GM12891 (cell line): ENCODE measurements around the gene PEX3.

Source experiments
- DNase-seq: peaks from one replicate; pipeline ENCODE4 v3.0.0; 2011; ENCODE audit warnings: low spot score; ENCODE audit not compliant: insufficient read length
- FAIRE-seq: peaks from 2 replicates; lab custom pipeline; 2011; peaks lifted over from hg19 to GRCh38; lab: Jason Lieb, UNC
- PAX5 ChIP-seq: IDR thresholded peaks from 2 replicates; pipeline ENCODE4 v1.6.1; 2011; ENCODE audit warnings: low read length, moderate library complexity, mild to moderate bottlenecking; ENCODE audit not compliant: insufficient read depth, severe bottlenecking
- POLR2A ChIP-seq: IDR thresholded peaks from 2 replicates; pipeline ENCODE4 v1.6.1; 2011; ENCODE audit warnings: low read depth, low read length, control low read depth
- POLR2AphosphoS5 ChIP-seq: IDR thresholded peaks from 2 replicates; pipeline ENCODE4 v1.6.1; 2011; ENCODE audit warnings: low read depth, low read length, control low read depth
- POU2F2 ChIP-seq: IDR thresholded peaks from 2 replicates; pipeline ENCODE4 v1.6.1; 2011; ENCODE audit warnings: low read depth, mild to moderate bottlenecking, control low read depth, low read length, moderate library complexity
- SPI1 ChIP-seq: IDR thresholded peaks from 2 replicates; pipeline ENCODE4 v1.6.1; 2011; ENCODE audit warnings: low read depth, low read length, control low read depth
- TAF1 ChIP-seq: IDR thresholded peaks from 2 replicates; pipeline ENCODE4 v1.6.1; 2011; ENCODE audit warnings: low read depth, low read length, control low read depth

Gene PEX3

GRCh38 chr6:143535189-143535614 lies 84.6 kb downstream of the PEX3 start:
- FAIRE-seq (no peak), DNase-seq (no peak)

GRCh38 chr6:143536461-143536865 lies 85.9 kb downstream of the PEX3 start:
- DNase-seq: no peak
- TF ChIP-seq TAF1 (no peak), POU2F2 (no peak), PAX5 (no peak), POLR2A (no peak), SPI1 (no peak), POLR2AphosphoS5 (no peak)
- peak; percentile 57 for FAIRE-seq

More at GRCh38 chr6:143535189-143535614, 84.6 kb downstream of the PEX3 start:
- no peak for TF ChIP-seq SPI1
- no peak for TF ChIP-seq PAX5
- no peak for TF ChIP-seq POLR2AphosphoS5
- TF ChIP-seq TAF1: no peak

GRCh38 chr6:143536866-143537691 lies 86.5 kb downstream of the PEX3 start:
- no peak for TF ChIP-seq PAX5
- TF ChIP-seq POU2F2: no peak
- no peak for TF ChIP-seq TAF1
- no peak for TF ChIP-seq SPI1
- no peak for TF ChIP-seq POLR2A
- no peak for TF ChIP-seq POLR2AphosphoS5
- FAIRE-seq (no peak), DNase-seq (peak; percentile 26)

- FAIRE-seq: no peak
- no peak for TF ChIP-seq POU2F2
- no peak for TF ChIP-seq SPI1
- TF ChIP-seq TAF1: no peak
- TF ChIP-seq POLR2AphosphoS5: no peak
- TF ChIP-seq POLR2A: no peak
- no peak for TF ChIP-seq PAX5
- DNase-seq: no peak
Measured at GRCh38 chr6:143538374-143538773, 87.8 kb downstream of the PEX3 start.

GRCh38 chr6:143539106-143539505 lies 88.5 kb downstream of the PEX3 start:
- FAIRE-seq (no peak), DNase-seq (no peak)
- TF ChIP-seq POLR2A (no peak), PAX5 (no peak), POU2F2 (no peak), TAF1 (no peak), SPI1 (peak; percentile 73), POLR2AphosphoS5 (no peak)

GRCh38 chr6:143539734-143540133 lies 89.1 kb downstream of the PEX3 start:
- TF ChIP-seq TAF1: no peak
- no peak for TF ChIP-seq POU2F2
- no peak for TF ChIP-seq SPI1
- no peak for TF ChIP-seq POLR2A
- no peak for TF ChIP-seq PAX5
- no peak for TF ChIP-seq POLR2AphosphoS5
- DNase-seq (no peak), FAIRE-seq (no peak)

GRCh38 chr6:143540192-143540591 lies 89.6 kb downstream of the PEX3 start:
- no peak for TF ChIP-seq POU2F2
- TF ChIP-seq TAF1: no peak
- no peak for TF ChIP-seq POLR2AphosphoS5
- no peak for TF ChIP-seq PAX5
- no peak for TF ChIP-seq SPI1
- no peak for TF ChIP-seq POLR2A
- FAIRE-seq (no peak), DNase-seq (no peak)
